Prostate gland (tissue), 2 donors: ENCODE data around the gene SCN7A. TPM values are rescaled to one million over a fixed set of nuclear protein-coding genes. Genes with fewer than 3 reads are reported as not detected.
"Not testable (repeated sequence)": the region's sequence is repeated elsewhere in the genome, so short reads cannot be mapped to it uniquely, and the experiment has no call there.

Experiments
- DNase-seq: peaks from one replicate; pipeline ENCODE4 v3.0.0-alpha.2; 2019; ENCODE audit warnings: low spot score
- H3K27ac ChIP-seq, 2 donors: fragments of 200-600 bp; sonication (generic); 2 replicates each; pipeline ENCODE4 v1.5.1; 2017 to 2019
- H3K27me3 ChIP-seq: fragments of 200-600 bp; sonication (generic); replicated peaks from 2 replicates; pipeline ENCODE4 v1.5.1; 2019; ENCODE audit not compliant: insufficient read depth
- H3K36me3 ChIP-seq, 2 donors: fragments of 200-600 bp; sonication (generic); 1 replicate in 1 of 2; 2 replicates in 1 of 2; pipeline versions ENCODE4 v1.5.1 to v1.8.1; 2017 to 2019
- H3K4me1 ChIP-seq: fragments of 200-600 bp; sonication (generic); replicated peaks from 2 replicates; pipeline ENCODE4 v1.5.1; 2019
- H3K4me3 ChIP-seq, 2 donors: fragments of 200-600 bp; sonication (generic); 2 replicates each; pipeline ENCODE4 v1.5.1; 2017 to 2019
- H3K9me3 ChIP-seq: fragments of 200-600 bp; sonication (generic); 2 replicates; pipeline ENCODE4 v1.5.1; 2017
- CTCF ChIP-seq, 4 experiments: fragments of 200-600 bp in 2 of 4; fragments of 450-650 bp in 2 of 4; sonication (generic) in 2 of 4; IDR thresholded peaks; 1 replicate in 3 of 4; 2 replicates in 1 of 4; pipeline ENCODE4 v1.5.1; 2016 to 2019; ENCODE audit warnings: antibody characterized with exemption in 4 of 4, mild to moderate bottlenecking in 2 of 4, moderate library complexity in 2 of 4
- POLR2A ChIP-seq: fragments of 450-650 bp; IDR thresholded peaks from one replicate; pipeline ENCODE4 v1.6.1; 2016; ENCODE audit warnings: antibody characterized with exemption, mild to moderate bottlenecking
- POLR2AphosphoS5 ChIP-seq: sonication (generic); formaldehyde crosslinking; IDR thresholded peaks from one replicate; pipeline ENCODE4 v1.6.1; 2017; ENCODE audit warnings: antibody characterized with exemption
- WGBS: methylation state at CpG from one replicate; pipeline ENCODE4 v1.1.5; 2018; 5-methylcytosine and 5-hydroxymethylcytosine counted together
- intact Hi-C: fragments of 100-400 bp; cut with DNase I; formaldehyde crosslinking; loops from one replicate; pipeline ENCODE4 v1.14.2; 2022
- total RNA-seq, 2 donors: library from RNA; depleted of rRNA; stranded (reverse); fragments of >200 nt; gene quantifications; one replicate each; pipeline ENCODE4 v1.1.0, GENCODE V29; 2016

The SCN7A gene
- total RNA-seq, 2 donors from 2014 or later: 6.3 to 16.5 TPM

DNA sequence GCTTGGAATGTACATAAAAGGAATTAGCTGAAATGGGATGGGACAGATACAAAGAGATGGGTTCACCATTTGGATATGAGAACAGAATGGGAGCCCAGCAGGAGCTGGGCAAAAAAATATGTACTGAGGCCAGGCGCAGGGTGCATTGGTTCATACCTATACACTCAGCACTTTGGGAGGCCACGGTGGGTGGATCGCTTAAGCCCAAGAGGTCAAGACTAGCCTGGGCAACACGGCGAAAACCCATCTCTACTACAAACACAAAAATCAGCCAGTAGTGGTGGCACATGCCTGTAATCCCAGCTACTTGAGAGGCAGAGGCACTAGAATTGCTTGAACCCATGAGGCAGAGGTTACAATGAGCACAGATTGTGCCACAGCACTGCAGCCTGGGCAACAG lies 30.4 kb downstream of the SCN7A start:
- Histone ChIP-seq H3K27me3 (no peaks in the 10 kb centered on the region), H3K9me3 (no peaks in the 10 kb centered on the region), H3K4me3 (no peak overlapping the region), H3K4me1 (no peaks in the 10 kb centered on the region), H3K36me3 (no peaks in the 10 kb centered on the region), H3K27ac (no peak overlapping the region)
- intact Hi-C loops: no loop called here
- 91% methylated on average over 5 of the region's 5 CpGs for WGBS
- TF ChIP-seq POLR2AphosphoS5: no peak
- no peak for DNase-seq

DNA sequence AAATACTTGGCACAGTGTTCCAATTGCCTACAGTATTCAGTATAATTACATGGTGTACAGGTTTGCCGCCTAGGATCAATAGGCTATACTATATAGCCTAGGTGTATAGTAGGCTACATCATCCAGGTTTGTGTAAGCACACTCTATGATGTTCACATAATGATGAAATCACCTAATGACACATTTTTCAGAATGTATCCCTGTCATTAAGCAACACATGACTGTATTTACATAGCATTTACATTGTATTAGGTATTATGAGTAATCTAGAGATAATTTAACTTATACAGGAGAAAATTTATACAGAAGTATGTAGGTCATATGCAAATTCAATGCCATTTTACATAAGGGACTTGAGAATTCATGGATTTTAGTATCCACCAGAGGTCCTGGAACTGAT lies 35.4 kb downstream of the SCN7A start:
- Histone ChIP-seq H3K4me3 (no peak overlapping the region), H3K27me3 (no peaks in the 10 kb centered on the region), H3K27ac (no peak overlapping the region), H3K36me3 (no peaks in the 10 kb centered on the region), H3K4me1 (no peaks in the 10 kb centered on the region), H3K9me3 (no peaks in the 10 kb centered on the region)
- intact Hi-C loops: no loop called here
- no peak for DNase-seq
- TF ChIP-seq POLR2A (no peak), CTCF (IDR thresholded peaks at IDR 0.05) (no peak), POLR2AphosphoS5 (no peak)
- 100% methylated on average over 1 of the region's 1 CpG for WGBS

DNA sequence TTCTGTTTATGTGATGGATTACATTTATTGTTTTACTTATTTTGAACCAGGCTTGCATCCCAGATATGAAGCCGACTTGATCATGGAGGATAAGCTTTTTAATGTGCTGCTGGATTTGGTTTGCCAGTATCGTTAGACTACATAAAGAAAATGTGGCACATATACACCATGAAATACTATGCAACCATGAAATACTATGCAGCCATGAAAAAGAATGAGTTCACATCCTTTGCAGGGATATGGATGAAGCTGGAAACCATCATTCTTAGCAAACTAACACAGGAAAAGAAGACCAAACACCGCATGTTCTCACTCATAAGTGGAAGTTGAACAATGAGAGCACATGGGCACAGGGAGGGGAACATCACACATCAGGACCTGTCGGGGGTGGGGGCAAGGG lies 38.2 kb downstream of the SCN7A start:
- H3K36me3 ChIP-seq, H3K4me3 ChIP-seq, intact Hi-C loops, H3K27me3 ChIP-seq, H3K9me3 ChIP-seq, DNase-seq, H3K27ac ChIP-seq, H3K4me1 ChIP-seq: not testable (repeated sequence)
- 97% methylated on average over 4 of the region's 4 CpGs for WGBS

GRCh38 chr2:166454006-166454595 lies 39.9 kb downstream of the SCN7A start:
- no peaks in the 10 kb centered on the region for H3K9me3 ChIP-seq
- intact Hi-C loops: no loop called here
- H3K36me3 ChIP-seq: no peaks in the 10 kb centered on the region
- no peaks in the 10 kb centered on the region for H3K4me1 ChIP-seq
- H3K27me3 ChIP-seq: no peaks in the 10 kb centered on the region
- 71% methylated on average over 2 of the region's 2 CpGs for WGBS
- no peak overlapping the region for H3K27ac ChIP-seq
- TF ChIP-seq POLR2AphosphoS5 (no peak), POLR2A (no peak)
- DNase-seq: no peak
- H3K4me3 ChIP-seq: no peak overlapping the region

DNA sequence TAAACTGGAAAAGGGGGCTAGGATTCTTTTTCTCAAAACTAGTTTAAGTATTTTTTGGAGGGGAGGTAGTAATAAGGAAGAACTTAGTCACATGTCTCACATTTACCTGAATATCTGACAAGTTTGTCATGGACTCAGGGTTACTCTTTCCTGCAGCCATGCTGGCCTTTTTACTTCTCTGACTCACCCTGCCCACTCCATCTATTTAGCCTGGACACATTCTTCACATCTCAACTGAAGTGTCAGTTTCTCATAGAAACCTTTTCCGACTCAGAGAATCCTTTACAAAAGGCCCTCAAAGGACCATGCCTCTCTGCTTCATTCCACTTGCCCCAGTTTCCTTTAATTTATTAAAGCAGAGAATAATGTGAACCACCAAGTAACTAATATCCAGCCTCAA lies 42.6 kb downstream of the SCN7A start:
- Histone ChIP-seq H3K27me3 (no peaks in the 10 kb centered on the region), H3K4me1 (no peaks in the 10 kb centered on the region), H3K4me3 (no peak overlapping the region), H3K9me3 (no peaks in the 10 kb centered on the region), H3K36me3 (no peaks in the 10 kb centered on the region), H3K27ac (no peak overlapping the region)
- TF ChIP-seq POLR2AphosphoS5: no peak
- intact Hi-C loops: no loop called here
- WGBS: 86% methylated on average over 1 of the region's 1 CpG
- no peak for DNase-seq

DNA sequence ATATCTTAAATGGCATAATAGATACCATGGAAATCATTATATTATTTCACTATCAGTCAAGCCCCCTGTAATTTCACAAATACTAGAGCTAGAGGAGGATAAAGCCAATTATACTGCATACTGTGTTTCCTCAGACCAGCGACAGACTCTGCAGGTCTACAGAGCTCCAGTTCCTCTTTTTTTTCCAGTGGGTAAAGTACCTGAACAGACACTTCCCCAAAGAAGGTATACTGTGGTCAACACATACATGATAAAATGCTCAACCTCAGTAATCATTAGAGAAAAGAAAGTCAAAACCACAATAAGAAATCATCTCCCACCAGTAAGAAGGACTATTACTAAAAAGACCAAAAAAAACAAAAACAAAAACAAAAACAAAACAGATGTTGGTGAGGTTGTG lies 44.6 kb downstream of the SCN7A start:
- TF ChIP-seq POLR2A (no peak), CTCF (IDR thresholded peaks at IDR 0.05) (no peak), POLR2AphosphoS5 (no peak)
- 42% methylated on average over 1 of the region's 1 CpG for WGBS
- H3K27me3 ChIP-seq: no peaks in the 10 kb centered on the region
- intact Hi-C loops: no loop called here
- DNase-seq: no peak
- no peaks in the 10 kb centered on the region for H3K36me3 ChIP-seq
- no peak overlapping the region for H3K4me3 ChIP-seq
- H3K27ac ChIP-seq: no peak overlapping the region
- H3K4me1 ChIP-seq: no peaks in the 10 kb centered on the region
- no peaks in the 10 kb centered on the region for H3K9me3 ChIP-seq

- H3K27me3 ChIP-seq: no peaks in the 10 kb centered on the region
- no peaks in the 10 kb centered on the region for H3K4me1 ChIP-seq
- H3K4me3 ChIP-seq: no peak overlapping the region
- intact Hi-C loops: no loop called here
- DNase-seq: no peak
- no peaks in the 10 kb centered on the region for H3K36me3 ChIP-seq
- no peak for TF ChIP-seq POLR2A
- TF ChIP-seq CTCF (IDR thresholded peaks at IDR 0.05): no peak
- no peak for TF ChIP-seq POLR2AphosphoS5
- no peak overlapping the region for H3K27ac ChIP-seq
- H3K9me3 ChIP-seq: no peaks in the 10 kb centered on the region
Observed at GRCh38 chr2:166448106-166448505, 45.9 kb downstream of the SCN7A start.
